Measurements from ENCODE around the gene VASH2. TPM values are rescaled to one million over a fixed set of nuclear protein-coding genes. Genes with fewer than 3 reads are reported as not detected.
A peak's percentile ranks its signal among the peaks of the same experiment; 100 is the strongest.

VASH2 gene
- total RNA-seq, 4 donors from 2014 or later, result 0.67 to 9.0 (median 1.5) TPM

DNA sequence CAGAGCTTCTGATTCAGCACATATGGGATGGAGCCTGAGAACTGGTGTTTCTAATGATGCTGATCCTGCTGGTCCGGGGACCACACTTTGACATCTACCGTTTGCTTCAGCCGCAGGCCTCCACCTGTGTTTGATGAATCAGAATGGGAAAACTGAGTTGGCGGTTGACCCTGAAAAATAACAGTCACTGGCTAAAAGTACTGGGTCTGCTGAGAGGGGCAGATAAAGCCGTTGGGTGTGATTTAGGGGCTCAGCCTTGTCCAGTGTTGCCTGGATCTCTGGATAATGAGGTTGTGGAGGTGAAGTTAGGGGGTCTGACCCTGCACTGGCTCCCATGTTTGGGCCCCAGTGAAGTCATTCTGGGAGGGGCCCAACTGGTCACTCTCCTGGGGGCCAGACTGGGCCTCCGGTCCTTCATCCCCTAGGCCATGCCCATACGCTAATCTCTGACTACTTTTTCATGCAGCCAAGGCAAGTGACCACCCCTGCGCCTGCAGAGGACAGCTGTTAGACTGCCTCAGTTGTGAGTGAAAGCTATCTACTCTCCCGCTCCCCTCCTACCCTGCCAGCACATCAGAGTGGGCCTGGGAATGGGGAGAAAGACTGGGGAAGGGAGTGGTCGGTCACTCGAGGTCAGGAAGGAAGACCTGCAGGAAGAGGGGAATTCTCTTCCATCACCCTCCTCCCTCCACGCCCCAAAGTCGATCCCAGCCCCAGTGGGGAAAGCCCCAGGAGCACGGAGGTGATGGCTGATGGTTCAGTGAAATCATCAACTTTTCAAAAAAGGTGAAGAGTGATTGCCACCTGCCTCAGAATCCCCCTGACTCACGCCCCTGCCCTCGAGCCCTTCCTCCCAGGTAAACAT lies 27.7 kb downstream of the VASH2 start:
- no peaks in the 10 kb centered on the region for H3K9me3 ChIP-seq
- no peak for ATAC-seq
- H3K27ac ChIP-seq, result peak overlapping the region in 1 of 4 donors; percentile 73
- no peaks in the 10 kb centered on the region for H3K36me3 ChIP-seq
- H3K4me3 ChIP-seq, result no peak overlapping the region
- TF ChIP-seq CTCF (IDR thresholded peaks at IDR 0.05) (no peak), POLR2AphosphoS5 (IDR thresholded peaks at IDR 0.05) (no peak), POLR2A (IDR thresholded peaks at IDR 0.05) (no peak), EP300 (IDR thresholded peaks at IDR 0.05) (no peak)
- no peaks in the 10 kb centered on the region for H3K27me3 ChIP-seq
- WGBS, 2 donors (ENCODE audit: low coverage in 1 of 2), result 78 to 81% methylated on average over 5 to 8 of the region's 16 CpGs
- peaks cover 0 to 27% (median 16%) of the 10 kb centered on the region in 3 donors for H3K4me1 ChIP-seq

GRCh38 chr1:212979340-212980122 lies 29.2 kb downstream of the VASH2 start:
- TF ChIP-seq EP300 (IDR thresholded peaks at IDR 0.05) (no peak), POLR2AphosphoS5 (IDR thresholded peaks at IDR 0.05) (no peak), POLR2A (IDR thresholded peaks at IDR 0.05) (no peak), CTCF (IDR thresholded peaks at IDR 0.05) (no peak)
- peaks cover 0 to 27% (median 16%) of the 10 kb centered on the region in 3 donors for H3K4me1 ChIP-seq
- no peaks in the 10 kb centered on the region for H3K36me3 ChIP-seq
- 65 to 76% methylated on average over 3 to 7 of the region's 14 CpGs for WGBS, 2 donors (ENCODE audit: low coverage in 1 of 2)
- no peak for ATAC-seq
- no peaks in the 10 kb centered on the region for H3K27me3 ChIP-seq
- H3K4me3 ChIP-seq, result no peak overlapping the region
- H3K9me3 ChIP-seq, result no peaks in the 10 kb centered on the region
- H3K27ac ChIP-seq, result peak overlapping the region in 3 of 4 donors; percentile 43 to 73 (median 67)

GRCh38 chr1:212980123-212980785 lies 29.9 kb downstream of the VASH2 start:
- no peaks in the 10 kb centered on the region for H3K36me3 ChIP-seq
- WGBS, 2 donors (ENCODE audit: low coverage in 1 of 2), result 50 to 79% methylated on average over 6 of the region's 7 CpGs
- ATAC-seq, result peak; percentile 48

GRCh38 chr1:212981025-212981495 lies 30.7 kb downstream of the VASH2 start:
- H3K27me3 ChIP-seq, result no peaks in the 10 kb centered on the region
- no peak overlapping the region for H3K4me3 ChIP-seq
- no peaks in the 10 kb centered on the region for H3K36me3 ChIP-seq
- peak; percentile 54 for ATAC-seq
- 12 to 51% methylated on average over 5 to 6 of the region's 11 CpGs for WGBS, 2 donors (ENCODE audit: low coverage in 1 of 2)
- H3K27ac ChIP-seq, result peak overlapping the region in 3 of 4 donors; percentile 50 to 73 (median 67)
- H3K4me1 ChIP-seq, result peaks cover 0 to 27% (median 16%) of the 10 kb centered on the region in 3 donors
- TF ChIP-seq CTCF (IDR thresholded peaks at IDR 0.05), result no peak
- TF ChIP-seq POLR2AphosphoS5 (IDR thresholded peaks at IDR 0.05), result no peak
- no peak for TF ChIP-seq EP300 (IDR thresholded peaks at IDR 0.05)
- TF ChIP-seq POLR2A (IDR thresholded peaks at IDR 0.05), result no peak
- H3K9me3 ChIP-seq, result no peaks in the 10 kb centered on the region

More at GRCh38 chr1:212980123-212980785, 29.9 kb downstream of the VASH2 start:
- Histone ChIP-seq H3K4me1 (peaks cover 0 to 27% (median 16%) of the 10 kb centered on the region in 3 donors), H3K9me3 (no peaks in the 10 kb centered on the region), H3K27me3 (no peaks in the 10 kb centered on the region), H3K4me3 (no peak overlapping the region), H3K27ac (peak overlapping the region in 3 of 4 donors; percentile 50 to 73 (median 67))
- no peak for TF ChIP-seq POLR2AphosphoS5 (IDR thresholded peaks at IDR 0.05)
- no peak for TF ChIP-seq CTCF (IDR thresholded peaks at IDR 0.05)
- no peak for TF ChIP-seq POLR2A (IDR thresholded peaks at IDR 0.05)
- no peak for TF ChIP-seq EP300 (IDR thresholded peaks at IDR 0.05)
